Measurements from ENCODE around the gene AURKB. TPM values are rescaled to one million over a fixed set of nuclear protein-coding genes. Genes with fewer than 3 reads are reported as not detected.
A peak's percentile ranks its signal among the peaks of the same experiment; 100 is the strongest.

The AURKB gene
- total RNA-seq, 4 donors from 2014 or later, result 3.2 to 12.9 (median 8.6) TPM

GRCh38 chr17:8212312-8213180, 2.2 kb upstream of the AURKB start:
- H3K4me3 ChIP-seq (ENCODE audit: low read depth, poor library complexity, severe bottlenecking), result no peak overlapping the region
- DNase-seq (ENCODE audit: low spot score in 2 of 2), result no peak
- intact Hi-C loops (cut with DNase I; ENCODE audit: low total_unique reads), result no loop called here
- TF ChIP-seq POLR2A (IDR thresholded peaks at IDR 0.05), result no peak
- WGBS, 2 donors, result 82% methylated on average over 14 of the region's 14 CpGs

- no peak for DNase-seq (ENCODE audit: low spot score in 2 of 2)
- peak overlapping the region; percentile 25 for H3K4me3 ChIP-seq (ENCODE audit: low read depth, poor library complexity, severe bottlenecking)
- no peak for TF ChIP-seq CTCF (IDR thresholded peaks at IDR 0.05)
- no peak for TF ChIP-seq POLR2A (IDR thresholded peaks at IDR 0.05)
- 16 to 17% methylated on average over 22 of the region's 22 CpGs for WGBS, 2 donors
- intact Hi-C loops (cut with DNase I; ENCODE audit: low total_unique reads), result no loop called here
Measured at GRCh38 chr17:8210761-8211458, 535 bp upstream of the AURKB start.

GRCh38 chr17:8206536-8206935, 3.8 kb downstream of the AURKB start:
- WGBS, 2 donors, result 87 to 88% methylated on average over 12 of the region's 12 CpGs
- TF ChIP-seq CTCF (IDR thresholded peaks at IDR 0.05), result no peak
- TF ChIP-seq POLR2A (IDR thresholded peaks at IDR 0.05), result no peak
- no peak for DNase-seq (ENCODE audit: low spot score in 2 of 2)

GRCh38 chr17:8204761-8205555, 5.4 kb downstream of the AURKB start:
- TF ChIP-seq POLR2A (IDR thresholded peaks at IDR 0.05) (no peak), CTCF (IDR thresholded peaks at IDR 0.05) (no peak)
- no peak overlapping the region for H3K4me3 ChIP-seq (ENCODE audit: low read depth, poor library complexity, severe bottlenecking)
- 85 to 86% methylated on average over 19 of the region's 19 CpGs for WGBS, 2 donors
- no peak for DNase-seq (ENCODE audit: low spot score in 2 of 2)
- intact Hi-C loops (cut with DNase I; ENCODE audit: low total_unique reads), result no loop called here

More at GRCh38 chr17:8206536-8206935, 3.8 kb downstream of the AURKB start:
- no peak overlapping the region for H3K4me3 ChIP-seq (ENCODE audit: low read depth, poor library complexity, severe bottlenecking)
- intact Hi-C loops (cut with DNase I; ENCODE audit: low total_unique reads), result no loop called here

- DNase-seq (ENCODE audit: low spot score in 2 of 2), result peak; percentile 96
- TF ChIP-seq CTCF (IDR thresholded peaks at IDR 0.05) (no peak), POLR2A (IDR thresholded peaks at IDR 0.05) (peak in 1 of 2 donors; percentile 8)
- no peak overlapping the region for H3K4me3 ChIP-seq (ENCODE audit: low read depth, poor library complexity, severe bottlenecking)
- intact Hi-C loops (cut with DNase I; ENCODE audit: low total_unique reads), result no loop called here
- WGBS, 2 donors, result 5 to 10% methylated on average over 12 of the region's 12 CpGs
Measured at GRCh38 chr17:8192070-8192815, 18.1 kb downstream of the AURKB start.
